Body of pancreas (tissue), 4 donors: ENCODE measurements around the gene RABL3.

Source experiments
- CTCF ChIP-seq, 7 experiments: fragments of 450-650 bp in 4 of 7; fragments of 200-600 bp in 3 of 7; sonication (generic) in 3 of 7; IDR thresholded peaks; one replicate each; pipeline ENCODE4 v1.5.1; 2016 to 2019; ENCODE audit warnings: antibody characterized with exemption in 7 of 7
- POLR2A ChIP-seq, 3 donors: fragments of 450-650 bp; IDR thresholded peaks; one replicate each; pipeline ENCODE4 v1.6.1; 2016; ENCODE audit warnings: antibody characterized with exemption in 3 of 3, mild to moderate bottlenecking in 2 of 3

GRCh38 chr3:120678331-120678947, 63.9 kb downstream of the RABL3 start:
- TF ChIP-seq CTCF (IDR thresholded peaks at IDR 0.05) = no peak
- peak in 2 of 3 donors; percentile 66 to 76 for TF ChIP-seq POLR2A (IDR thresholded peaks at IDR 0.05)
